ENCODE results near the gene SH3RF3.

DNA sequence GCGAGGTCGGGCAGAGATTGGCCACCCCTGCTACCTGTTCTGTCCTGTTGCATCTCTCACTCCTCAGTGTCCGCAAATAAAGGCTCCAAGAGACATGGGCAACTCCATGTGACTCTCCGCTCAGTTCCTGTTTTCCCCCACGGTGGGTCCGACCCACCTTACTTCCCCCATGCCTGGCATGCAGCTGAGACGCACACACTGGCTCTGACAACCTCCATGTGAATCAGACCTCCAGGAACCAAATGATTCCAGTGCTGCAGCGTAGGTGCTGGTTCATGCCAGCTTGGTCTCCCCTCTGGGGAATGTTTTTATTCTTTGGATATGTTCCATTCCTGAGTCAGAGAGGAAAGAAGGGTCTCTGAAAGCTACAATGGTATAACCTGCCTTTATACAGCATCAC lies 221.5 kb downstream of the SH3RF3 start:
- TF ChIP-seq GATA2 (IDR thresholded peaks at IDR 0.05; ENCODE audit: low read depth, low read length): no peak
- no peak for TF ChIP-seq GATA3 (IDR thresholded peaks at IDR 0.05; ENCODE audit: low read depth, low read length)
